ENCODE measurements around the gene MECP2.

MECP2 gene

DNA sequence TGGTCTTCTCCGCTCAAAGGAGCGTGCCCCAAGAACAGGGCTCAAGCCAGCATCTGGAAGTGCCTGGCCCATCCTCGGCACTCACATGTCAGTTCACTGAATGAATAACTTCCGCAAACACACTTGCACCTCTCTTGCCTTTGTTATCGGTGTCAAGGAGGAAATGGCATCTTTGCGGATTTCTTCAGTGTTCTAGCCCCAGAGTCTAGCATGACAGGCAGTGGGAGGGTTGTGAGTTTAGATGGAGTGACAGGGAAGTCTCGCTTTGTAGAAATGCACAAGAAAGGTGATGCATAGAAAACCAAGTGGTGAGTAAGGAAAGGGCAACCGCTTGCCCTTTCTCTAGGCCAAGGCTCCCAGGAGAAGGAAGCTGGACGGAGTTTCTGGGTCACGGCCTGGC is 17.6 kb upstream of the MECP2 start:
- no peak for DNase-seq

DNA sequence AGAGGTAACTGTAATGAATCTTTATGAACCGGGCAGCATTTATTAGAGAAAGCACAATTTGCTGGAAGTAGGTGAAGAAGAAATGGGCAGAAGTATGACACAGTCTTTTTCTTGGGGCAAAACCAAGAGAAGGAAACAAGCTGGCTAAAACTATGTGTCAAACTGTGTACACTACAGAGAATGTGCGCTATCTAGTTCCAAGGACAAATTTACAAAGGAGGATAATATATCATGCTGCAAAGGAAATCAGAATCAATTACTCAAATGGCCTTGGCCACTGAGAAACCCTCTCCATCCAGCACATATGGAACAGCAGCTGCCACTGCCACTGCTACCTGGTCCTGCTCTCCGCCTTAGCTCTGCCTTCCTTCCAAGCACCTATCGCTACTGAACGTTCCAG is 17.1 kb upstream of the MECP2 start:
- no peak for DNase-seq

DNA sequence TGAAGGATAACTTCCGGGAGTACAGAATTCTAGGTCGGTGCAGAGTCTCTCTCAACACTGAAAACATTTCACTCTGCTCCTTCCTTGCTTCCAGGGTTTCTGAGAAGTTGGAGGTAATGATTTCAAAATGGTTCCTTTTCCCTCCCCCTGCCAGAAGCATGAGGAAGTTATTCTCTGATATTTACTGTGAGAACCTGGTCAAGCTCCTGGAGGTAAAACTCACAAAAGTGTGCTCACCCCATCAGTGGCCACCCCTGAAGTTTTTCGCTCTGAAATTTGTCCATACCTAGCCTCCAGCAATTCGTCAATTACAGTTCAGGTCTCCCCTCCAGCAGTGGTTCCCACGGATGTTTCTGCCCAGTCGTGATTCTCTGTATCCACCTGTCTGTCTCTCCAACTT is 16.2 kb upstream of the MECP2 start:
- DNase-seq: no peak

DNA sequence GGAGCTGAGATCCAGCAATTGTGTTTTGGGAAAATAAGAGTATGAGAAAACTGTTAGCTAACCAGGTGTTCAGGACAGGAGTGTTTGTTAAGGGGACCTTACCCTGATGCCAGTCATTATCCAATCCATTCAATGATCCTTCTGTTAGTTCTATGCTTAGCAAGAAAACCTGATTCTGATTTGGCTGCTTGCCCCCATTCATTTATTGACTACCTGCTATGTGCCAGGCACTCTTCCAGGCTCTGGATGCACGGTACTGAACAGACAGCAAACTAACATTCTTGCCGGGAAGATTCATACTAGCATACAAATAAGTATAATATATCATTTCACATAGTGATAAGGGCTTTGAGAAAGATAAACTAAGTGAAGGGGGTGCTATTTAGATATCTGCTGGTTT is 1.0 kb upstream of the MECP2 start:
- no peak for DNase-seq

DNA sequence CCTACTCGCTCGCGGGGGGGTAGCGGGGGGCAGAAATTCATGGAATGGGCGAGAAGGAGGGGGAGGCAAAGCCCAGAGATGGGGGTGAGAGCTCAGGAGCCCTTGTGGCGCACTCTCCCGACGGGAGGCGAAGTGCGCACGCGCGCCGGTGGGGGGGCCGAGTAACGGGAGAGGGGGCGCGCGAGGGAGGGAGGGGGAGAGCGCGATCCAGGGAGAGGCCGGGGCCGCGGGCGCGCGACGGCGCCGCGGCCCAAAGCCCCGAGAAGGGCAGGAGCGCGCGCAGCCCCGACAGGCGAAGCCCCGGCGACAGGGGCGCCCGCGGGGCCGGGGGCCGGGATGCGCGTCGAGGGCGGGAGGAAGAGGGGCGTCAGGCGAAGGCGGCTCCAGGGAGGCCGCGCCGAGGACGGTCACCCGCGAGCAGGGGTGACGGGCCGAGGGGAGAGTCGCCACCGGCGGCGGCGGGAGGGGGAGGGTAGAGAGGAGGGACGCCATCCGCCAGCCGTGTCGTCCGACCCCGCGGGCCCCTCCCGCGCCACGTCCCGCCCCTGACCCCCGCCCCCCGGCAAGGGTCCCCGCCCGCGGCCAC is 421 bp downstream of the MECP2 start:
- peak; percentile 21 for DNase-seq

DNA sequence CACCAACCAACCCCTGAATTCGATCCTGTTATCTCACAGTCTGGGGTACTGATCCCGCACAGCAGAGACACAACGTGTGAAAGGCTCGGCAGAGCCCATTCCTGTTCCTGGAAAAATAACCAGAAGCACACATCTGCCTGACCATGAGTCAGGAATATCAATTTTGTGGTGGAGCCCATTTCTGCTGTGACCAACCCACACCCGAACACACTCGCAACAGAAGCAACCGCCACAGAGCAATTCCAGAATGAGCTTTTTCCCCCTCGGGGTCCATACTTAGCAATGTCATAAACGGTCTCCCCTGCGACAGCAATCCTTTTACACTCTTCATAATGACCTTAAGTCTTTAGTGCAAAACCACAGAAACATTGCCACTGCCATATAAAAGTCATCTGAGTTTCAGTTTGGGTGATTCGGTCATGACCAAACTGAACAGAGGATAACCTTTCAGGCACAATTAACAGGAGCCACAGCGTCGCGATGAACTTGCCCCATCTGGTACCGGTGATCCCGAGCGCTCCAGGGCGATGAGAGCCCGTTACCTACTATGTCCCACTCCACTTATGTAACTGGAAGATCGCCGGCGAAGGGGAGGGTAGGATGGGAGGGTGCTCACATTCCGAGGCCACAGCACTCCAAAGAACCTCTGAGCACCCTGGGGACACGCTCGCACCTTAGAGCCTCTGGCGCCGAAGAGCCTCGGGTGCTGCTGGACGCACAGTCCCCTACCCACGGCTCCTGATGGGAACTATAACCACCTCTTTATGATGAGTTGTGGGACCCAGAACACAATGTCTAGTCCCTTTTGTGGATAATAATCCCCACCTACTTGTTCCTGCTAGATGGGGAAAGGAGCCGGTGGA is 1.1 kb downstream of the MECP2 start:
- peak; percentile 4 for DNase-seq

DNA sequence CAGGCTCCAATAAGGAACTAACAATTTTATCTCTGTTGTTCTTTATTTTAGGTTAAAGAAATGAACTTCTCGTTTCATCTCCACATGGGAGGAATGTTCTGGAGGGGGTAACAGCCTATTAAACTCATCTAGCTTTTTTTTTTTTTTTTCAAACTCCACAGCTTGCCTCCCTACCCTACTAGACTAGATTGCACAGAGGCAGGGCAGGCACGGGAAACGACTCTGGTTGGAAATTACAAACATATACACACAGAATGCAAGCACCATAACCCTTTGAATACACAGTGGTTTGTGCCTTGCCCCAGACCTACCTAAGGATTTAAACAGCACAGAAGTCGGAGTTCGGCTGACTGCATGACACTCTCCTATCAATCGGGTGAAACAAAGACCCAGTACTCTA is 2.7 kb downstream of the MECP2 start:
- no peak for DNase-seq

DNA sequence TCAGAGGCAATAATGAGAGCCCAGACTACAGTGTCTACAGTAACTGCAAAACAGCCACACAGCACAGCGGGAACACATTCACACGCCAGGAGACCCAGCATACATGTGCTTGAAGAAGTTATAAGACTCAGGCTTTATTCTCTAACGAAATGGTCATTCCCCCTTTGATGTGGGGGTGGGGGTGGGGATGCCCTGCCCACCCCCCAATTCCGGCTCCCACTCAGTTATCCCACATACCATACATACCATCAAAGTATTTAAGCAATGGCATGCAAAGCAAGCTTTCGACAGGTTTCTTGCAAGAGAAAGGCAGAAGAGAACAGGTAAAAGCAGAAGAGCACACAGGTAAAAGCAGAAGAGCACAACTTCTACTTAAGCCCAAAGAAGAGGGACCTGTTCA is 3.6 kb downstream of the MECP2 start:
- no peak for DNase-seq

DNA sequence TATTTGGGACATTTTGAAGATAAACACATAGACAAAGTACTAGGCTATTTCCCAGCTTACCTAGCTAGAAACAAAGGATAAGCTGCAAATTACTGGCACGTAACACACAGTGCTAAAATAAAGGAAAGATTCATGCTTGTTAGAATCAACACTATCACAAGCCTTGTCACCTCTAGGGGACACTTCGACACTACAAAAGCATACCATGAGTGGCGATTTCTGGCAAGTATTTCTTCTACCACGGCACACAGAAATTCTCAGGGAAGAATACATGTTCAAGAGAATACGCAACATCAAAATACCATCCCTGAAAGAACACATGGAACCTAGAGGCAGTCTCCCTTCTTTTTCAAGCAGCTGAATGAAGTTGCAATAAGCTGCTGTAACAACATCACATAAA is 5.1 kb downstream of the MECP2 start:
- no peak for DNase-seq

DNA sequence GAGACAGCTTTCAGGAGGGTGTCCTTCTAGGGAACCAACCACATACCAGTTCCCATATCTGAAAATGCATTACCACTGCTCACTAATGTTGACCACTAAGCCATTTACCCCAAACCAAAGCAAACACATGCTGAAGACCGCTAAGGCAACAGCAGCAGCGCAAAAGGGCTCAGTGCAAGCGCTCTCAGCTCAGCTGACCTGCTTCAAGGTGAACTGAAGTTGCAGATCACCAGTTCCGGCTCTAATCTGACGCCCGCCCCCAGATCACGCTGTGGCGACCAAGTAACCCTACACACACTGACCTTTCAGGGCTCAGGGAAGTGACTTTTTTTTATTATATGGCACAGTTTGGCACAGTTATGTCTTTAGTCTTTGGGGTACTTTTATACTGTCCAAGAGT is 5.8 kb downstream of the MECP2 start:
- DNase-seq: no peak

DNA sequence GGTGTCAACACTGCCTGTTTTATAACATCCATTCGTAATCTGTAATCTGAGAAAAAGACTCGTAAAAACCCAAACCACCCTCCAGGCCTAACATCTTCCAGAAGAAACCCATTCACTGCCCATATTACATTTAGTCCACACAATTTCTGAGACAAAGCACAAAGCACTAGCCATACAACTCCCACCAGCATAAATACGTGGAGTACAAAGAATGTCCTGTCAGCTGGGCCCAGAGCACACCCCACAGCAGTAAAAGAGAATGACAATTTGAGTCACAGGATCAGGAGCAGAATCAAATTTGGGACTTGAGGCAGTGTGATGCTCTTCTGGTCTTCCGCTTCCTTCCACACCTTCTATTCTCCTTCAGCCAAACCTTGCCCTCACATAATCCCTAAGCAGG is 6.8 kb downstream of the MECP2 start:
- no peak for DNase-seq

DNA sequence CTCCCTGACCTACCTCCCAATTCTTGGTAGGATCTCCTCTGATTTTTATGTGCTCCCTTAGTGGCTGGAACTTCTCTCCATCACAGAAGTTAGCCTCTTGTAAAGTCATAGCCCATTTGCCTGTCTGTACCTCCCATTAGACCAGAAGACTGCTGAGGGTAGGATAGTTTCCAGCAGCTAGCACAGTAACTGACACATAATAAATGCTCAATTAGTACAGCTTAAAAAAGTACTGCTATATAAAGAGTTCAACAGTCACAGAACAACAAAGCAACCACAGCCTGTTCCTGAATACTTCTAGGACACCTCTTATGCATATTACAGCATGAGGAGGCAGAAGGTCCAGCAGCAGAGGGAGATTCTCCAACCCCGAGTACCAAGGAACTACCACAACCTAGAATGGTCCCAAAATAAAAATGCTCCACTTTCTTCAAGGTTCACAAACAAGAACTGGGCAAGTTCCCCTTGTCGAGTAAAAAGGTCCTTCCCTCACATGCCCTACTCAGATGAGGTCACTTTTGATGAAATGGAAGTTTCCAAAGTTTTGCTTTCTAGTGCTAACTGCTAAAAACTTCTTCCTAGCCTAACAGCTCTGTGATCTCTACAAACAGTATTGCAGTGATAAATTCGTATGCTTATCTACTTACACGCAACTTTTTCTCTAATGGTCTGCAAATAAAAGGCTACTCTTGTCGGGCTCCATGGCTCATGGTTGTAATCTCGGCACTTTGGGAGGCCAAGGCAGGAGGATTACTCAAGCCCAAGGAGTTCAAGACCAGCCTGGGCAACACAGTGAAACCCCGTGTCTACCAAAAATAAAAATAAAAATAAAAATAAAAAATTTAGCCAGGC is 12.8 kb downstream of the MECP2 start:
- DNase-seq: no peak

DNA sequence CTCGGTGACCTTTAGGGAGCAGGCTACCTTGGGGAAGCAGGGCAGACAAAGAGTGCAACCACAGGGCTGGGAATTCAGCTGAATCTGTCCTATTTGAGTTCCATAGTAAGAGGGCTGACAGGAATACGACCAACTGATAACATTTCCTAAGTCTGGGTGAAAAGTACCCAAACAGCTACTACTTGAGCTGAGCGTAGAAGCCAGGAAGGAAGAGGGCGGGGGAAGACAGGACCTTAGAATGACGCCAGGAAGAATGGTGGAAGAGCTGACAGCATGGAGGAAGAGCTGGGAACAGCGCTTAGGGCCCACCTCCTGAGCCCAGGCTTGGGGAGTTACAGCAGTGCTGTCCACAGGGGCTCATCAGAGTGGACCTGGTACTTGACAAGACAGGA is 14.4 kb downstream of the MECP2 start:
- DNase-seq: no peak

DNA sequence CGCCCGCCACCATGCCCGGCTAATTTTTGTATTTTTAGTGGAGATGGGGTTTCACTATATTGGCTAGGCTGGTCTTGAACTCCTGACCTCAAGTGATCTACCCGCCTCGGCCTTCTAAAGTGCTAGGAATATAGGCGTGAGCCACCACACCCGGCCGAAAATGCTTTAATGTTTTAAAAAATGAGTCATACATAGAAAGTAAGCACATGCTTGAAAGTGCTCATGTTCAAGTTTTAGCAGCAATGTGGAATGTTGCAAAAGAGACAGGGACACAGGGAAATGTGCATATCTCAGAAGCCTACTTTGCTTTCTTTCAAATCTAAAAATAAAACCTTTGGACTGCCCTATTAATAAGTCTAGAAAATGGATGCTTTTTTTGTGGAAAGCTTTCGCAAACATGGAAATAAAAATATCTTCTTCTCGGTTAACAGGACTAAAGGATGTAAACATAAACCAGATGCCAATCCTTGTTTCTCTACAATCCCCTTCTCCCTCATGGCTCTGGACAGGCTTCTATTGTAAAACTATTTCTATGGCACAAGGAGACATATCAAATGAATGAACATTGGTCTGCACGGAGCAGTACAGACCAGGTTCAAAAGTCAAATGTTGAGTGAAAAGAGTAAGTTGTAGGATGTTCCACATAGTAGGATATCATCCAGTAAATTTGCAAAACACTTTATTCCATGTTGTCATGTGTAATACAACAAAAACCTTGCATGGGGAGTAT is 15.0 kb downstream of the MECP2 start:
- no peak for DNase-seq

DNA sequence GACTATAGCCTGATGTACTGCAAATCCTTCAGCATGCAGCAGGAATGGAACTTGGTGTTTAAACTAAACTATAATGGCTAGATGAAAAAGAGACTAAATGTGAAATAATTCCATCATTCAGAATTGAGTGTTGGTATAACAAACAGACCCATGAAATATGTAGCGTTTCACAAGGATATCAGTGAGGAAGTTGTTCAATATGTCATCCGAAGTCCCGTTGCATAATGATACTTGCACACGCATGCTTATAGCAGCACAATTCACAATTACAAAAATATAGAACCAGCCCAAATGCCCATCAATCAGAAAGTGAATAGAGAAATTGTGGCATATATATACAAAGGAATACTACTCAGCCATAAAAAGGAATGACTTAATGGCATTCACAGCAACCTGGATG is 20.4 kb downstream of the MECP2 start:
- no peak for DNase-seq

DNA sequence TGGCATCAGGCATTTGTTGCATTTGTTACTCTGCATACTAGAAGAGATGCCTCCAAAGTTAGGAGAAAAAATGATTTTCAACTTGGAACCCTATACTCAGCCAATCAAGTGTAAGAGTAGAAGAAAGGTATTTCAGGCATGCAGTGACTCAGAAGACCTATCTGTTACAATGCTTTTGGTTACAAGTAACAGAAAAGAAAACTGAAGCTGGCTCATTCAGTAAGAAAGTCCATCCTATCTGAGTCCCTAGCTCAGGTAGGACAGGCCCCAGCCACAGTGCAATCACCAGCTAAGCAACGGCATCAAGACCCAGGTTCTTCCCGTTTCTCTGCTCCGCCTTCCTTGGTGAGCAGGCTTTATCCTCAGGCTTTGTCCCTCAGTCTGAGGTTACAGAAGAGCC is 23.3 kb downstream of the MECP2 start:
- DNase-seq: no peak

DNA sequence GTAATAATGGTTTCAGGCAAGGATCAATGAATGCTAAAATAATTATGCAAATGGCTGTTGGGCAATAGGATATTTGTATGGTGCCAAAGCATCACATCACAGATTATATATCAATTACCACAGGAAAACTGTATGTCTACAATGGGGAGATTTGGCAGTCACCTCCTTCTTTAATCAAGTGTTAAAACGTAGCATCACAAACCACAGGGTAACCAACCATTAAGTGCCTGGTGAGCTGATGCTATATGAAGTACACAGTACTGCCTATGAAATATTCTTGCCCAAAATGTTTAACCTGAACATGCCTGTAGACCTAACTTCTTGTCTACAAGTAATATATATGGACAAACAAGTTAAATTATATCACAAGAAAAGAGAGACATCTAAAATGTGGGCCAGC is 25.3 kb downstream of the MECP2 start:
- DNase-seq: no peak

DNA sequence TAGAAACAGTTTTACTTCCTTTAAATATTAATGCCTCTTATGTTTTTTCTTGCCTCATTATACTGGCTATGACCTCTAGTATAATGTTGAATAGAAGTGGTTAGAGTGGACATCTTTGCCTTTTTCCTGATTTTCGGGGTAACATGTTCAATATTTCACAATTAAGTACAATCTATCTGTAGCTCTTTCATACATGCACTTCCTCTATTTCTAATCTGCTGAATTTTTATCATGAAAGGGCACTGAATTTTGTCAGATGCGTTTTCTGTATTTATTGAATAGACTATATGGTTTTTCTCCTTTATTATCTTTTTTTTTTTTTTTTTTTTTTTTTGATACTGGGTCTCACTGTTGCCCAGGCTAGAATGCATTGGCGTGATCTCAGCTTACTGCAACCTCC is 29.0 kb downstream of the MECP2 start:
- DNase-seq: no peak

DNA sequence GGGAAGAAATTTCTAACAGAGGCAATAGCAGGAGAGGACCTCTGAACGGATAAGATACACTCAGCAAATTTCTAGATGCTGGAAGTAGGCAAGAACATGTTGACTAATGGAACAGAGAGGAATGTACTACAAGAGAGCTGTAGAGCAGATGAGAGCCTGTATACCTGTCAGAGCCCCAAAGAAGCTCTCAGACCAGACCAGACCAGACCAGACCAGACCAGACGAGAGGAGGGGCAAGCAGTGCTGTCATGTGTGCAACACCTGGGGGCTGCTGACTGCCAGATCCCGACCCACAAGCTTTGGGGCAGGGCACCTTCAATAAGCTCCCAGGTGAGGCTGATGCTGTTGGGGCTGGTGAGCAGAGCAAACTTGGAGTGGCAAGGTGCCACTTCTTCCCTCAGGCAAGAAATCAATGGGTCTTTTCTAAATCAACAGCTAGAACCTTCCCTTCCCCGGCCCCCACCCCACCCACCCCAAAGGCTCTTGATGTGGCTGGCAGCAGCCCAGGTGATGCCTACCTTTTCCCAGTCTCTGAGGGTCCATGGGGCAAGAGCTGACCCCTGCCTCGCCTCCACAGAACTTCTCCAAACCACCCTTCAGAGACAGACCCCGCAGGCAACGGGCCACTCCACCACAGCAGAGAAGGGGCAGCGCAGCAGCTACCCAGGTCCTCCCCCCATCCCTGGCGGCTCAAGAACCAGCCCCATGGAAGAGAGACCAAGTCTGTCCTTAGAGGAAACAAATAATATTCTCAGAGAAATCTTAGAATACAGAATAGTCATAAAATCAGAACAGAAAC is 32.7 kb downstream of the MECP2 start:
- no peak for DNase-seq

DNA sequence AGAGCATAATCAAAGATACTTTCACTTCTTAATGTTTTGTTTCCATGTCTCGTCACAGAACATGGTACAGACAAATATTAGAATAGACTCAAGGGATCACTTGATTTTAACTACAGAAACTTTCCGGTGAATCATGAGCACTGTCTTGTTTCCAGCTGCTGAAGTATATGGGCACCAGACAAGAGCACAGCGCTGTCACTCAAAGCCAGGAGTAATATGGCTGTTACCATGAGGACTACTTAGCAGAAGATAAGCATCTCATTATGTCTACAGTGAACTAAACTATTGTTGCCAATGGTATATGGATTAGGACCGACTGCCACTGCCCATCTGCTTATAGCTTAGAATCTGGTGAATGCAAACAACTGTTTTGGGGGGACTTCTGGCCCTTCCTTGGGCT is 34.3 kb downstream of the MECP2 start:
- DNase-seq: no peak

DNA sequence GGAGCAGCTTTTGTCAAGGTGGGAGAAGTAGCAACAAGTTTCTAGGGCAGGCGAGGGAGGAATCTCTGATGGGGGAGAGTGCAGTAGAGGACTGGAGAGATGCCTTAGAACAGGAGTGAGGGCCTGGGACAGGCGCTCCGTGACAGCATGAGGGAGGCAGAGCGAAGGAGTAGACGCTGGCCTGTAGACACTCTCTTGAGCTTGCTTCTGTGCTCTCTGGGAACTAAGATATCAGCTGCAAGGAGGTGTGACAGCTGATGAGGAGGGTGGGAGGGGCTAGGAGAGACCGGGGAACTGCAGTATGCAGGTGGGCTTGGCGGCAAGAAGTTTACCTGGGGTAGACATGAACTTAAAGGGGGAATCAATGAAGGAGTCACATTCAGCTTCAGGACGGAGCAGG is 35.7 kb downstream of the MECP2 start:
- DNase-seq: no peak

DNA sequence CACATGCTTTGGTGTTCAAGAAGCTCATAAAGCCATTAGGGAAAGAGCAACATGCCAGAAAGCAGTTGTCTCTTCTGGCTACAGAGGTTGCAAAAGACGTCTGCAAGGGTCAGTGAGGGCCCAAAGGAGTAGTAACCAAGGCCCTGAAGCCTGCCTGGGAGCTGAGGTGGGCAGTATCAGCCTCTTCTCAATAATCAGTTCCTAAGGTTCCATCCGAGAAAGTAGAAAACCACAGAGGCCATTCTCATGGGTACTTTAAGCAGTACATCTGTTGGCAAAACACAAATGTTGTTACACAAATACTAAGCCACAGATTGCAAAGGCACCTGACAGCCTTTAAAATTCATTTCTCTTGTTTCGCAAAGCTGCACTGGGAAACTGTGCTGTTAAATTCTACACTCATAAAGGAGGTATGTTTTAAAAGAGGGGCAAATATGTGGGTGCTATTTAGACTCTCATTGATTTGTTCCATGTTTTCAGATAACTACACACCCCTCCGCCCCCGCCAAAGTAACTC is 37.7 kb downstream of the MECP2 start:
- no peak for DNase-seq
